GM21447 (cell line): ENCODE results near the gene VAX1.
"Not testable (repeated sequence)": the region's sequence is repeated elsewhere in the genome, so short reads cannot be mapped to it uniquely, and the experiment has no call there.

Source experiments
- ATAC-seq: cut with Tn5 transposase; IDR thresholded peaks from one replicate; pipeline ENCODE4 v1.9.1; 2021; ENCODE audit not compliant: unreplicated experiment

Gene VAX1

DNA sequence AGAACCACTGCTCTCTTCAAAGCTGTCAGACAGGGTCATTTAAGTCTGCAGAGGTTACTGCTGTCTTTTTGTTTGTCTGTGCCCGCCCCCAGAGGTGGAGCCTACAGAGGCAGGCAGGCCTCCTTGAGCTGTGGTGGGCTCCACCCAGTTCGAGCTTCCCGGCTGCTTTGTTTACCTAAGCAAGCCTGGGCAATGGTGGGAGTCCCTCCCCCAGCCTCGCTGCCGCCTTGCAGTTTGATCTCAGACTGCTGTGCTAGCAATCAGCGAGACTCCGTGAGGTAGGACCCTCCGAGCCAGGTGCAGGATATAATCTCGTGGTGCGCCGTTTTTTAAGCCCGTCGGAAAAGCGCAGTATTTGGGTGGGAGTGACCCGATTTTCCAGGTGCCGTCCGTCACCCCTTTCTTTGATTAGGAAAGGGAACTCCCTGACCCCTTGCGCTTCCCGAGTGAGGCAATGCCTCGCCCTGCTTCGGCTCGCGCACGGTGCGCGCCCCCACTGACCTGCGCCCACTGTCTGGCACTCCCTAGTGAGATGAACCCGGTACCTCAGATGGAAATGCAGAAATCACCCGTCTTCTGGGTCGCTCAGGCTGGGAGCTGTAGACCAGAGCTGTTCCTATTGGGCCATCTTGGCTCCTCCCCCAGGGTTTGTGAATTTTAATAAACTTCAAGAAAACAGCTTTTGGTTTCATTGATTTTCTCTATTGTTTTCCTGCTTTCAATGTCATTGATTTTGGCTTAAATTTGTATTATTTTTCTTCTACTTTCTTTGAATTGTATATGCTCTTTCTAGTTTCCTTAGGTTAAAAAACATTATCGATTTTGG is 53.4 kb downstream of the VAX1 start:
- not testable (repeated sequence) for ATAC-seq
